ENCODE results near the gene IZUMO1. TPM values are rescaled to one million over a fixed set of nuclear protein-coding genes. Genes with fewer than 3 reads are reported as not detected.

IZUMO1 gene
- total RNA-seq, 1 donor from 2014 or later, result 0.26 TPM

GRCh38 chr19:48716562-48717291 is 30.0 kb downstream of the IZUMO1 start:
- no peaks in the 10 kb centered on the region for H3K36me3 ChIP-seq (ENCODE audit: control insufficient read depth, insufficient read depth, low read length)
- FAIRE-seq (no peak), DNase-seq (ENCODE audit: low read depth) (no peak)
- no peak for TF ChIP-seq CTCF (IDR thresholded peaks at IDR 0.05; ENCODE audit: insufficient read depth, low read length, severe bottlenecking)
- H3K27me3 ChIP-seq (ENCODE audit: control insufficient read depth, insufficient read depth, low read length), result no peaks in the 10 kb centered on the region
- no peak overlapping the region for H3K4me3 ChIP-seq (ENCODE audit: low read depth, low read length)

- DNase-seq (ENCODE audit: low read depth) (no peak), FAIRE-seq (no peak)
- H3K4me3 ChIP-seq (ENCODE audit: low read depth, low read length), result no peak overlapping the region
- H3K36me3 ChIP-seq (ENCODE audit: control insufficient read depth, insufficient read depth, low read length), result no peaks in the 10 kb centered on the region
- TF ChIP-seq CTCF (IDR thresholded peaks at IDR 0.05; ENCODE audit: insufficient read depth, low read length, severe bottlenecking), result no peak
- H3K27me3 ChIP-seq (ENCODE audit: control insufficient read depth, insufficient read depth, low read length), result no peaks in the 10 kb centered on the region
Observed at GRCh38 chr19:48715681-48716171, 31.0 kb downstream of the IZUMO1 start.

GRCh38 chr19:48714759-48715675 is 31.7 kb downstream of the IZUMO1 start:
- no peak for DNase-seq (ENCODE audit: low read depth)
- Histone ChIP-seq H3K4me3 (ENCODE audit: low read depth, low read length) (peak overlapping the region; percentile 56), H3K27me3 (ENCODE audit: control insufficient read depth, insufficient read depth, low read length) (no peaks in the 10 kb centered on the region), H3K36me3 (ENCODE audit: control insufficient read depth, insufficient read depth, low read length) (no peaks in the 10 kb centered on the region)
- no peak for FAIRE-seq
- no peak for TF ChIP-seq CTCF (IDR thresholded peaks at IDR 0.05; ENCODE audit: insufficient read depth, low read length, severe bottlenecking)

DNA sequence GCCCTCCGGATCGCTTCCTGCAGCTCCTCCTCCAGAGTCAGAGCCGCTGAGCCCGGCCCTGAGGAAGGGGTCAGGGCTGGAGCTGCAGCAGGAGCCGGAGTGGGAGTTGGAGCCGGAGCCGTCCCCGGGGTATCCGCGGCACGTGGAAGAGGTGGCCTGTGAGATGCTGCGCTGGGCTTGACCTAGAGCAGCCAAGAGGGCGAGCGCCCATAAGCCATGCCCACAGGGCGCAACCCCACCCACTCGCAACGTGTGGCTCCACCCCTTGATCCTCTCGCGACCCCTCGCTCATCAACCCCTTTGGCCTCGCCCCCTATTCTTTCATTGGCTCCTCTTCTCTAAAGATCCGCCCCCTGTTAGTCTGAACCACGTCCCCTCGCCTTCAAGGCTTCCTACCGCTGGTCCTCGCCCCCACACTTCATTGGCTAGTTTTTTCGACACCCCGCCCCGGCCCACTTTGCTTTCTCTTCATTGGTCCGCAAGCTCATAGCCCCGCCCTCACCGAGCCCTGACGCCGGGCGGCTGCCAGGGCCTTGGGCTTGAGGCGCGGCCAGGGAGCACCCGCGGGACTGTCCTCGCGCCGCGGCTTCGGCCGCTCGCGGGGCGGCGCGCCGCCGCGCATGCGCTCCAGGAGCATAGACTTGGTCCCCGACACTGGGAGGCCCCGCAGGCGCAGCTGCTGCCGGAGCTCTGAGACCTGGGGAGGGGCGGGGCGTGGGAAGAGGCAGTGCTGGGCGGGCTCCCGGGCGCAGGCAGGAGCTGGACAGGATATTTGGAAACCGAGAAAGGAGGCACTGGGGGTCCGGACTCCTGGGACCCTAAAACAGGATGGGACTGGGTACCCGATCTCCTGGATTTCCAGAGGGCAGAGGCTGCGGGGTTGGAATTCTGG is 32.6 kb downstream of the IZUMO1 start:
- H3K36me3 ChIP-seq (ENCODE audit: control insufficient read depth, insufficient read depth, low read length), result no peaks in the 10 kb centered on the region
- no peaks in the 10 kb centered on the region for H3K27me3 ChIP-seq (ENCODE audit: control insufficient read depth, insufficient read depth, low read length)
- peak overlapping the region; percentile 56 for H3K4me3 ChIP-seq (ENCODE audit: low read depth, low read length)
- FAIRE-seq (no peak), DNase-seq (ENCODE audit: low read depth) (peak; percentile 97)
- TF ChIP-seq CTCF (IDR thresholded peaks at IDR 0.05; ENCODE audit: insufficient read depth, low read length, severe bottlenecking), result no peak

DNA sequence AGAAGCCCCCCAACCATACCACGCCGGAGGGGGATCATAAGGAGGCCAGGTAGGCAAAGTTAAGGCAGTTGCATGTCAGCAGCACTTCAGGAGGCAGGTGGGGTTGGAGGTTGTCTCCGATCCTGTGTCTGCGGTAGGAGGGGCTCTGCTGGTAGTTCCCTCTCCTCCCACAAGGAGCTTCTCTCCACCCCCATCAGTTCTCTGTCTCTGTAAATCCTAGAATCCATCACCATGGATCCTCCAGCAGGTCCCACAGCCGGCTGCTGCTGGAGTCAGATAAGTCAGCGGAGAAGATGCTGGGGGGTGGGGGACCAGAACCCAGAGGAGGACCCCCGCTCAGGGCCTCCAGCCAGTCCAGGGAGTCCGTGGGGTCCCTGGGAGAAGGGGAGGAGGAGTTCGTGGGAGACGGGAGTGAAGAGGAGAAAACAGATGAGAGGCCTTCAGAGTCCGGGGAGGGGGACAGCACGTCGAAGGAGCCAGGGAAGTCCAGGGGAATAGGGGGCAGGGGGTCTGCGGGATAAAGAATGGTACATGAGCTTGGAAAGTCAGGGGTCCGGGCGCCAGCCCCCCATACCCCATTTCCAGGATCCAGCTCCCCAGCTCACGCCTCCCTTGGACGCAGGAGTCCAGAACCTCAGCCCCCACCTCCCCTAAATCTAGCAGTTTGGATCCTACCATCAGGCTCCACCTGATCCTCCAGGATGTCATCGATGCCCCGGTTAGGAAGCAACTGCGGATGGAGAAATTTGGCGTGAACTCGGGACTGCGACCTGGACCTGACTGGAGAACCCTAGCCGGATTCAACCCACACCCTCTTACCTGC is 33.5 kb downstream of the IZUMO1 start:
- Histone ChIP-seq H3K36me3 (ENCODE audit: control insufficient read depth, insufficient read depth, low read length) (no peaks in the 10 kb centered on the region), H3K27me3 (ENCODE audit: control insufficient read depth, insufficient read depth, low read length) (no peaks in the 10 kb centered on the region), H3K4me3 (ENCODE audit: low read depth, low read length) (peak overlapping the region; percentile 51)
- TF ChIP-seq CTCF (IDR thresholded peaks at IDR 0.05; ENCODE audit: insufficient read depth, low read length, severe bottlenecking), result peak; percentile 35
- no peak for DNase-seq (ENCODE audit: low read depth)
- no peak for FAIRE-seq
